Calu3 (cell line): Measurements from ENCODE around the gene SDE2. TPM values are rescaled to one million over a fixed set of nuclear protein-coding genes. Genes with fewer than 3 reads are reported as not detected.

Experiments used
- BruUV-seq: library from RNA; stranded (reverse); fragments of 400-500 nt; replicated peaks from 2 replicates; lab custom pipeline; 2021; lab: Mats Ljungman, UMichigan
- CTCF ChIA-PET: fragments of 300-600 bp; sonication (Branson Sonifier 250); formaldehyde crosslinking; loops from one replicate; lab custom pipeline; 2022; ENCODE audit warnings: antibody characterized with exemption; lab: Charles Lee
- DNase-seq: peaks from one replicate; pipeline ENCODE4 v3.0.0; 2022
- H3K27ac Mint-ChIP-seq: one replicate; pipeline ENCODE4 v1.8.0; 2022; ENCODE audit warnings: mixed read lengths; ENCODE audit not compliant: unreplicated experiment
- H3K27me3 Mint-ChIP-seq: one replicate; pipeline ENCODE4 v1.8.0; 2022; ENCODE audit warnings: mixed read lengths; ENCODE audit not compliant: unreplicated experiment
- H3K36me3 Mint-ChIP-seq: one replicate; pipeline ENCODE4 v1.8.0; 2022; ENCODE audit warnings: mild to moderate bottlenecking, moderate library complexity, mixed read lengths; ENCODE audit not compliant: insufficient read depth, unreplicated experiment
- H3K4me1 Mint-ChIP-seq: one replicate; pipeline ENCODE4 v1.8.0; 2022; ENCODE audit warnings: mild to moderate bottlenecking, low read depth, mixed read lengths; ENCODE audit not compliant: unreplicated experiment
- H3K4me3 Mint-ChIP-seq: one replicate; pipeline ENCODE4 v1.8.0; 2022; ENCODE audit warnings: mild to moderate bottlenecking, low read depth, moderate library complexity, mixed read lengths; ENCODE audit not compliant: unreplicated experiment
- H3K9me3 Mint-ChIP-seq: one replicate; pipeline ENCODE4 v1.8.0; 2022; ENCODE audit warnings: low read depth, mixed read lengths; ENCODE audit not compliant: unreplicated experiment
- intact Hi-C: fragments of 100-400 bp; cut with micrococcal nuclease; formaldehyde crosslinking; loops from one replicate; pipeline ENCODE4 v1.10.0; 2022; ENCODE audit not compliant: unreplicated experiment
- total RNA-seq: library from RNA; stranded (reverse); gene quantifications from 2 replicates; pipeline ENCODE4 v1.2.3, GENCODE V29; 2022
- TF ChIP-seq, protein P1 (sequence below): fragments of 200-600 bp; IDR thresholded peaks from one replicate; pipeline ENCODE4 v1.8.0; 2022; ENCODE audit warnings: antibody characterized with exemption; ENCODE audit not compliant: unreplicated experiment

The SDE2 gene
- total RNA-seq, 1 experiment from 2014 or later: 26.2 TPM

DNA sequence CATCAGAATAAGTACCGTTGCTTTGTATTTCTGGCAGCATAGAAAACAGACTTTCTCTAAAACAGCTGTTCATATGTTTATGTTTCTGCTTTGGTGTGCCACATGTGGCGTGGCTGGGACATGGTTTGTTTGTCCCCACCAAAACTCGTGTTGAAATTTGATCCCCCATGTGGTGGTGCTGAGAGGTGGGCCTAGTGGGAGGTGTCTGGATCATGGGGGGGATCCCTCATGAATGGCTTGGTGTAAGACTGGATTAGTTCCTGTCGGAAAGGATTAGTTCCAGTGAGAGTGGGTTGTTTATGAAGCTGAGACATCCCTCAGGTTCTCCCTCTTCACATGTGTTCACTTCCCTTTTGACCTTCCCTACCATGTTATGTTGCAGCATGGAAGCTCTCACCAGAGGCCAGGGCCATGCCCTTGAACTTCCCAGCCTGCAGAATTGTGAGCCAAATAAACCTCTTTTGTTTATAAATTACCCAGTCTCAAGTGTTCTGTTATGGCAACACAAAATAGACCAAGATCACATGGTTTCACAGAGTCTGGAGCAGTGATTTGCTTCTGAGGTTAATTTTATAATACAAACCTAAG, 45.5 kb upstream of the SDE2 start:
- TF ChIP-seq, protein P1, sequence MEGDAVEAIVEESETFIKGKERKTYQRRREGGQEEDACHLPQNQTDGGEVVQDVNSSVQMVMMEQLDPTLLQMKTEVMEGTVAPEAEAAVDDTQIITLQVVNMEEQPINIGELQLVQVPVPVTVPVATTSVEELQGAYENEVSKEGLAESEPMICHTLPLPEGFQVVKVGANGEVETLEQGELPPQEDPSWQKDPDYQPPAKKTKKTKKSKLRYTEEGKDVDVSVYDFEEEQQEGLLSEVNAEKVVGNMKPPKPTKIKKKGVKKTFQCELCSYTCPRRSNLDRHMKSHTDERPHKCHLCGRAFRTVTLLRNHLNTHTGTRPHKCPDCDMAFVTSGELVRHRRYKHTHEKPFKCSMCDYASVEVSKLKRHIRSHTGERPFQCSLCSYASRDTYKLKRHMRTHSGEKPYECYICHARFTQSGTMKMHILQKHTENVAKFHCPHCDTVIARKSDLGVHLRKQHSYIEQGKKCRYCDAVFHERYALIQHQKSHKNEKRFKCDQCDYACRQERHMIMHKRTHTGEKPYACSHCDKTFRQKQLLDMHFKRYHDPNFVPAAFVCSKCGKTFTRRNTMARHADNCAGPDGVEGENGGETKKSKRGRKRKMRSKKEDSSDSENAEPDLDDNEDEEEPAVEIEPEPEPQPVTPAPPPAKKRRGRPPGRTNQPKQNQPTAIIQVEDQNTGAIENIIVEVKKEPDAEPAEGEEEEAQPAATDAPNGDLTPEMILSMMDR: no peak
- H3K4me1 Mint-ChIP-seq: peaks cover 11% of the 10 kb centered on the region
- intact Hi-C loops: no loop called here
- no peak overlapping the region for H3K27ac Mint-ChIP-seq
- H3K4me3 Mint-ChIP-seq: no peak overlapping the region
- no peaks in the 10 kb centered on the region for H3K36me3 Mint-ChIP-seq
- no peak for DNase-seq
- H3K27me3 Mint-ChIP-seq: peaks cover 15% of the 10 kb centered on the region
- BruUV-seq: no TSS peak
- CTCF ChIA-PET: no interaction called here
- H3K9me3 Mint-ChIP-seq: no peaks in the 10 kb centered on the region

DNA sequence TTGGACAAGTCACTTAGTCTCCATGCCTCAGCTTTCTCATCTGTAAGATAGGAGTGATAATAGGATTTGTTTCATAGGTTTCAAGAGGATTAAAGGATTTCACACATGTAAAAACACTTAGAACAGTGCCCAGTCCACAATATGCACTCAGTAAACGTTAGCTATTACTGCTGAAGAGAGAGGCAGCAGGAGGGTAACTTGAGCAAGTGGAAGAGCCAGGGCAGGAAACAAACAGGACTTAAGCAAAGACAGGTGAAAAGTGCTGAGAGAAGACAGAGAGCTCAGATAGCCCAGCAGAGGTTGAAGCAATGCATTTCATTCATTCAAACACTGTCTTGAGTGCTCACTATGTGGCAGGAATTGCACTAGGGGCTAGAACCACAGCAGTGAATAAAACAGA, 42.3 kb upstream of the SDE2 start:
- CTCF ChIA-PET: interaction anchor here (0.6 kb wide), 1 partner anchor 85 kb away, joined by 4 read pairs; no protein-coding TSS in a partner anchor
- intact Hi-C loops: no loop called here
- no peak for DNase-seq
- no TSS peak for BruUV-seq
- Mint-ChIP-seq H3K27me3 (peaks cover 15% of the 10 kb centered on the region), H3K4me3 (no peak overlapping the region), H3K27ac (no peak overlapping the region), H3K36me3 (no peaks in the 10 kb centered on the region), H3K9me3 (no peaks in the 10 kb centered on the region), H3K4me1 (peaks cover 8% of the 10 kb centered on the region)
- TF ChIP-seq, protein P1: no peak

DNA sequence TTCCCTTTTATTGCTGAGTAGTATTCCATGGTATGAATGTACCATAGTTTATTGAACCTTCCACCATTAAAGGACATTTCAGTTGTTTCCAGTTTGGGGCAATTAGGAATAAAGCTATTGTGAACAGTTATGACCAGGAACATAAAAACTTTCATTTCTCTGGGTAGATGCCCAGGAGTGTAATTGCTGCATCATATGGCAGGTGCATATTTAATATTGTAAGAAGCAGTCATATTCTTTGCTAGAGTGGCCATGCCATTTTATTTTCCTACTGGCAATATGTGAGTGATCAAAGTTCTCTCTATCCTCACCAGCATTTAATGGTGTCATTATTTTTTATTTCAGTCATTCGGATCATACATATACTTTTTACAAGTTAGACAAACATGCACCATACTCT, 39.5 kb upstream of the SDE2 start:
- Mint-ChIP-seq H3K9me3 (no peaks in the 10 kb centered on the region), H3K4me1 (no peaks in the 10 kb centered on the region), H3K27ac (no peak overlapping the region), H3K27me3 (peaks cover 15% of the 10 kb centered on the region), H3K36me3 (no peaks in the 10 kb centered on the region), H3K4me3 (no peak overlapping the region)
- BruUV-seq: no TSS peak
- no peak for DNase-seq
- intact Hi-C loops: no loop called here
- CTCF ChIA-PET: interaction anchor here (0.7 kb wide), 1 partner anchor 70 kb away, joined by 5 read pairs; no protein-coding TSS in a partner anchor
- TF ChIP-seq, protein P1: no peak

DNA sequence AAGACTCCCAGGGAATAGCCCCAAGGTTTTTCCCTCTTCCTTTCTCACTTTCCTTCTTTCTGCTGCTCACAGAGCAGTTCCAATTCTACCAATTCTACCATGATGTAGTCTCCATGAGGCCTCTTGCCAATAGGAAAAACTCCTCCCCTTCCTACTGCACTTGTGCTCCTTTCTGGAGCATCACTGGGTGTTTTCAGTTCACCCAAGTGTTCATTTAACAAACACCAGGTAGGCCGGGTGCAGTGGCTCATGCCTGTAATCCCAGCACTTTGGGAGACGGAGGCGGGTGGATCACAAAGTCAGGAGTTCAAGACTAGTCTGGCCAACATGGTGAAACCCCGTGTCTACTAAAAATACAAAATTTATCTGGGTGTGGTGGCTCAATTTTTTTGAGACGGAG, 36.8 kb upstream of the SDE2 start:
- intact Hi-C loops: no loop called here
- no peaks in the 10 kb centered on the region for H3K4me1 Mint-ChIP-seq
- H3K27ac Mint-ChIP-seq: no peak overlapping the region
- no peaks in the 10 kb centered on the region for H3K9me3 Mint-ChIP-seq
- no peaks in the 10 kb centered on the region for H3K36me3 Mint-ChIP-seq
- TF ChIP-seq, protein P1: no peak
- H3K27me3 Mint-ChIP-seq: peaks cover 3% of the 10 kb centered on the region
- no TSS peak for BruUV-seq
- H3K4me3 Mint-ChIP-seq: no peak overlapping the region
- no peak for DNase-seq
- CTCF ChIA-PET: no interaction called here
